Keratinocyte (primary cell): ENCODE results near the gene OPRL1. TPM values are rescaled to one million over a fixed set of nuclear protein-coding genes. Genes with fewer than 3 reads are reported as not detected.

ENCODE experiments used
- DNase-seq: peaks from one replicate; pipeline ENCODE4 v3.0.0-alpha.2; 2011; ENCODE audit warnings: low read depth, missing footprints, low spot score
- FAIRE-seq: peaks from 2 replicates; lab custom pipeline; 2011; peaks lifted over from hg19 to GRCh38; lab: Jason Lieb, UNC
- H2AFZ ChIP-seq: 2 replicates; pipeline ENCODE4 v1.6.0; 2012; ENCODE audit warnings: low read length, control low read depth, inconsistent platforms; ENCODE audit not compliant: control insufficient read depth
- H3K27ac ChIP-seq: 2 replicates; pipeline ENCODE4 v1.5.1; 2011; ENCODE audit warnings: low read length; ENCODE audit not compliant: control insufficient read depth, insufficient read depth
- H3K27me3 ChIP-seq: 3 replicates; pipeline ENCODE4 v1.6.0; 2011; ENCODE audit warnings: low read length; ENCODE audit not compliant: control insufficient read depth, insufficient read depth; ENCODE audit errors: extremely low read depth
- H3K36me3 ChIP-seq, 2 experiments: 2 replicates in 1 of 2; 3 replicates in 1 of 2; pipeline ENCODE4 v1.5.1; 2011; ENCODE audit warnings: low read length in 2 of 2, mild to moderate bottlenecking in 1 of 2; ENCODE audit not compliant: control insufficient read depth in 2 of 2, insufficient read depth in 2 of 2; ENCODE audit errors: extremely low read depth in 1 of 2
- H3K4me1 ChIP-seq: 3 replicates; pipeline ENCODE4 v1.5.1; 2011; ENCODE audit warnings: low read length; ENCODE audit not compliant: control insufficient read depth, insufficient read depth; ENCODE audit errors: extremely low read depth
- H3K4me2 ChIP-seq: 3 replicates; pipeline ENCODE4 v1.6.0; 2011; ENCODE audit warnings: low read depth, low read length; ENCODE audit not compliant: control insufficient read depth, insufficient read depth; ENCODE audit errors: extremely low read depth
- H3K4me3 ChIP-seq, 3 experiments: fragments of 200-600 bp in 1 of 3; sonication (generic) in 1 of 3; 2 replicates in 2 of 3; 3 replicates in 1 of 3; pipeline ENCODE4 v1.5.1; 2011 to 2016; ENCODE audit warnings: low read length in 3 of 3, mild to moderate bottlenecking in 3 of 3, control low read depth in 2 of 3, inconsistent platforms in 1 of 3, low read depth in 1 of 3, mixed read lengths in 1 of 3, mixed run types in 1 of 3, moderate library complexity in 1 of 3; ENCODE audit not compliant: control insufficient read depth in 2 of 3, insufficient read depth in 2 of 3; ENCODE audit errors: extremely low read depth in 1 of 3
- H3K79me2 ChIP-seq: 2 replicates; pipeline ENCODE4 v1.6.0; 2012; ENCODE audit warnings: low read length; ENCODE audit not compliant: control insufficient read depth, insufficient read depth
- H3K9ac ChIP-seq: 3 replicates; pipeline ENCODE4 v1.6.0; 2011; ENCODE audit warnings: low read length; ENCODE audit not compliant: control insufficient read depth, insufficient read depth; ENCODE audit errors: extremely low read depth
- H3K9me1 ChIP-seq: 3 replicates; pipeline ENCODE4 v1.6.0; 2011; ENCODE audit warnings: low read length; ENCODE audit not compliant: control insufficient read depth, insufficient read depth; ENCODE audit errors: extremely low read depth
- H3K9me3 ChIP-seq: 2 replicates; pipeline ENCODE4 v1.5.1; 2012; ENCODE audit warnings: low read depth, low read length; ENCODE audit not compliant: control insufficient read depth
- H4K20me1 ChIP-seq: 3 replicates; pipeline ENCODE4 v1.6.0; 2011; ENCODE audit warnings: low read length; ENCODE audit not compliant: control insufficient read depth, insufficient read depth; ENCODE audit errors: extremely low read depth
- EZH2 ChIP-seq: IDR thresholded peaks from one replicate; pipeline ENCODE4 v1.6.1; 2012; ENCODE audit warnings: inconsistent platforms, mild to moderate bottlenecking, low read length, moderate library complexity
- dilution Hi-C: fragments of 300-500 bp; cut with MboI; formaldehyde crosslinking; loops from one replicate; pipeline ENCODE4 v1.7.0; 2020; ENCODE audit warnings: low sequenced_read_pairs; ENCODE audit not compliant: extremely low pct_ligation_motif_present
- polyA plus RNA-seq, 5 experiments: library from polyadenylated mRNA; depleted of rRNA in 3 of 5; stranded (reverse) in 3 of 5; stranded (forward) in 1 of 5; unstranded in 1 of 5; fragments of >200 nt; gene quantifications; 1 replicate in 1 of 5; 2 replicates in 3 of 5; 3 replicates in 1 of 5; pipeline versions ENCODE4 v1.2.1 to v1.2.3, GENCODE V29; 2011 to 2012; ENCODE audit warnings: missing spikeins in 2 of 5, low read depth in 1 of 5, low replicate concordance in 1 of 5
- TF ChIP-seq, protein P1 (sequence below), 3 experiments: IDR thresholded peaks in 1 of 3; conservative IDR thresholded peaks in 1 of 3; optimal IDR thresholded peaks in 1 of 3; 2 replicates in 2 of 3; 3 replicates in 1 of 3; pipeline versions ENCODE3 to v1.5.1; 2011; ENCODE audit warnings: low read length in 3 of 3, mild to moderate bottlenecking in 3 of 3, moderate library complexity in 2 of 3, control low read depth in 1 of 3, inconsistent platforms in 1 of 3; ENCODE audit not compliant: insufficient read depth in 2 of 3; ENCODE audit errors: extremely low read depth in 1 of 3

Gene OPRL1
- polyA plus RNA-seq, 1 donor (not counting 4 experiments of a cell fraction or from before 2014, with no cell fraction given), result 0.25 TPM

DNA sequence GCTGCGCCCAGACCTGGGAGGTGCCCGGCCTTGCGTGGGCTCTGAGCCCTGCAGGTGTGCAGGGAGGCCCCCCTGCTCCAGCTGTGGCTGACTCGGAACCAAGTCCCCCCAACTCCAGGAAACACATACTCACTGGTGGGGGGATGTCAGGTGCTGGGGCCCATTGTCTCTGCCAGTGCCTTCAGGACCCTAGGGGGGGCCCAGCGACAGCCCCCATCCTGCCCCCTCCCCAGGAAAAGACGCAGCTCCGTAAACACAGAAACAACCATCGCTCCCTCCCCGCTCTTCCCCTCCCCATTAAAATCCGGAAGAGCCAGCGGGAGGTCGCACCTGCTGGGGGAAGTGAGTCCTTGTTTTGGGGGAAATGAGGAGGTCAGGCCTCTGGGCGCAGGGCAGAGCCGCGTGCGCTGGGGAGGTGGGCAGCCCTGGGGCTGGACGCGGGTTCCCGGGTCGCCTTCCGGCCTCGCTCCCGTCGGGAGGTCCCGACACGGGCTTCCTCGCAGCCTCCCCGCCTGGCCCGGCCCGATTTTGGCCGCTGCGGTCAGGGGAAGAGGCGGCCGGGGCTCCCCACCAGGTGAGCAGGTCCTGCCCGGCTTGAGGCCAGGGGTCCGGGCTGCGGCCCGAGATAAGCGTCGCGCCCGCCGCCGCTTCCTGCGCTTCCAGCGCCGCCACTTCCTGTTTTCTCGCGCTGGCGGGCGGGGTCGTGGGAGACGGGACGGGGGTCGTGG is 37.7 kb upstream of the OPRL1 start:
- Histone ChIP-seq H3K9me3 (no peaks in the 10 kb centered on the region), H3K4me3 (peak overlapping the region in 1 of 3 experiments; percentile 20), H3K9me1 (no peaks in the 10 kb centered on the region), H4K20me1 (no peaks in the 10 kb centered on the region), H3K9ac (no peak overlapping the region), H3K4me1 (peaks cover 17% of the 10 kb centered on the region), H3K27ac (no peak overlapping the region), H3K27me3 (peaks cover 44% of the 10 kb centered on the region), H2AFZ (peak overlapping the region; percentile 4), H3K4me2 (peak overlapping the region; percentile 48), H3K79me2 (no peaks in the 10 kb centered on the region), H3K36me3 (no peaks in the 10 kb centered on the region)
- TF ChIP-seq, protein P1, sequence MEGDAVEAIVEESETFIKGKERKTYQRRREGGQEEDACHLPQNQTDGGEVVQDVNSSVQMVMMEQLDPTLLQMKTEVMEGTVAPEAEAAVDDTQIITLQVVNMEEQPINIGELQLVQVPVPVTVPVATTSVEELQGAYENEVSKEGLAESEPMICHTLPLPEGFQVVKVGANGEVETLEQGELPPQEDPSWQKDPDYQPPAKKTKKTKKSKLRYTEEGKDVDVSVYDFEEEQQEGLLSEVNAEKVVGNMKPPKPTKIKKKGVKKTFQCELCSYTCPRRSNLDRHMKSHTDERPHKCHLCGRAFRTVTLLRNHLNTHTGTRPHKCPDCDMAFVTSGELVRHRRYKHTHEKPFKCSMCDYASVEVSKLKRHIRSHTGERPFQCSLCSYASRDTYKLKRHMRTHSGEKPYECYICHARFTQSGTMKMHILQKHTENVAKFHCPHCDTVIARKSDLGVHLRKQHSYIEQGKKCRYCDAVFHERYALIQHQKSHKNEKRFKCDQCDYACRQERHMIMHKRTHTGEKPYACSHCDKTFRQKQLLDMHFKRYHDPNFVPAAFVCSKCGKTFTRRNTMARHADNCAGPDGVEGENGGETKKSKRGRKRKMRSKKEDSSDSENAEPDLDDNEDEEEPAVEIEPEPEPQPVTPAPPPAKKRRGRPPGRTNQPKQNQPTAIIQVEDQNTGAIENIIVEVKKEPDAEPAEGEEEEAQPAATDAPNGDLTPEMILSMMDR (optimal IDR thresholded peaks at IDR 0.05 in 1 of 3, IDR thresholded peaks at IDR 0.05 in 1 of 3, conservative IDR thresholded peaks at IDR 0.05 in 1 of 3; ENCODE audit: extremely low read depth in 1 of 3, insufficient read depth in 2 of 3, low read length in 3 of 3), result no peak
- TF ChIP-seq EZH2, result no peak
- DNase-seq (no peak), FAIRE-seq (no peak)
- dilution Hi-C loops, result no loop called here

DNA sequence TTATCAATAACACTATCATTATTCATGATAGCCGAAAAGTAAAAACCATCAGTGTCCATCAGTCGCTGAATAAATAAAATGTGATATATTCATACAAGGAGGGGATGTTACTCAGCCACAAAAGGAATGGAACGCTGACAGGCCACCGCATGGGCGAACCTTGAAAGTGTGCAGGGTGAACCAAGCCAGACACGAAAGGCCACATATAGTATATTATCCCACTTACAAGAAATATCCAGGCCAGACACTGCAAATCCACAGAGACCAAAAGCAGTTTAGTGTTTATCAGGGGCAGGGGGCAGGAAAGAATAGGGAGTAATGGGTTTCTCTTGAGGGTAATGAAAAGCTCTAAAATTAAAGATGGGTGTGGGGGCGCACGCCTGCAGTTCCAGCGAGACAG is 36.1 kb upstream of the OPRL1 start:
- H3K79me2 ChIP-seq, result no peaks in the 10 kb centered on the region
- H3K4me3 ChIP-seq, result no peak overlapping the region
- no peak overlapping the region for H2AFZ ChIP-seq
- H3K4me2 ChIP-seq, result no peak overlapping the region
- no peaks in the 10 kb centered on the region for H4K20me1 ChIP-seq
- peaks cover 17% of the 10 kb centered on the region for H3K4me1 ChIP-seq
- TF ChIP-seq EZH2, result no peak
- TF ChIP-seq, protein P1 (optimal IDR thresholded peaks at IDR 0.05 in 1 of 3, IDR thresholded peaks at IDR 0.05 in 1 of 3, conservative IDR thresholded peaks at IDR 0.05 in 1 of 3; ENCODE audit: extremely low read depth in 1 of 3, insufficient read depth in 2 of 3, low read length in 3 of 3), result no peak
- H3K27ac ChIP-seq, result no peak overlapping the region
- H3K9me1 ChIP-seq, result no peaks in the 10 kb centered on the region
- DNase-seq (no peak), FAIRE-seq (no peak)
- H3K27me3 ChIP-seq, result peaks cover 56% of the 10 kb centered on the region
- no peaks in the 10 kb centered on the region for H3K9me3 ChIP-seq
- H3K36me3 ChIP-seq, result no peaks in the 10 kb centered on the region
- no peak overlapping the region for H3K9ac ChIP-seq
- dilution Hi-C loops, result no loop called here
